Astrocyte (in vitro differentiated cells and primary cell): ENCODE measurements around the gene LHFPL3. TPM values are rescaled to one million over a fixed set of nuclear protein-coding genes. Genes with fewer than 3 reads are reported as not detected.

Source experiments
- DNase-seq: peaks from one replicate; pipeline ENCODE4 v3.0.0-alpha.2; 2010; ENCODE audit warnings: low read depth
- FAIRE-seq: peaks from 2 replicates; lab custom pipeline; 2011; peaks lifted over from hg19 to GRCh38; lab: Jason Lieb, UNC
- H2AFZ ChIP-seq: 2 replicates; pipeline ENCODE4 v1.6.0; 2012; ENCODE audit warnings: low read depth, low read length, inconsistent platforms
- H3K27ac ChIP-seq: 2 replicates; pipeline ENCODE4 v1.5.1; 2011; ENCODE audit warnings: low read depth, low read length, inconsistent platforms
- H3K27me3 ChIP-seq: 2 replicates; pipeline ENCODE4 v1.6.0; 2011; ENCODE audit warnings: low read length, inconsistent platforms; ENCODE audit not compliant: insufficient read depth
- H3K36me3 ChIP-seq: 2 replicates; pipeline ENCODE4 v1.5.1; 2011; ENCODE audit warnings: low read length, inconsistent platforms; ENCODE audit not compliant: insufficient read depth
- H3K4me1 ChIP-seq: 2 replicates; pipeline ENCODE4 v1.5.1; 2011; ENCODE audit warnings: low read length, inconsistent platforms; ENCODE audit not compliant: insufficient read depth
- H3K4me2 ChIP-seq: 2 replicates; pipeline ENCODE4 v1.6.0; 2012; ENCODE audit warnings: low read length, inconsistent platforms
- H3K4me3 ChIP-seq: 2 replicates; pipeline ENCODE4 v1.5.1; 2011; ENCODE audit warnings: low read depth, mild to moderate bottlenecking, low read length, inconsistent platforms; ENCODE audit not compliant: insufficient read depth
- H3K79me2 ChIP-seq: 2 replicates; pipeline ENCODE4 v1.6.0; 2012; ENCODE audit warnings: mild to moderate bottlenecking, low read length, inconsistent platforms; ENCODE audit not compliant: insufficient read depth
- H3K9ac ChIP-seq: 2 replicates; pipeline ENCODE4 v1.6.0; 2012; ENCODE audit warnings: mild to moderate bottlenecking, low read length, inconsistent platforms
- H3K9me3 ChIP-seq: 2 replicates; pipeline ENCODE4 v1.5.1; 2012; ENCODE audit warnings: low read depth, mild to moderate bottlenecking, low read length, inconsistent platforms; ENCODE audit not compliant: insufficient read depth
- H4K20me1 ChIP-seq: 2 replicates; pipeline ENCODE4 v1.6.0; 2012; ENCODE audit warnings: low read length, inconsistent platforms; ENCODE audit not compliant: insufficient read depth
- H3K27ac Mint-ChIP-seq: one replicate; pipeline ENCODE4 v1.8.0; 2021; ENCODE audit warnings: mild to moderate bottlenecking, mixed read lengths; ENCODE audit not compliant: unreplicated experiment
- H3K27me3 Mint-ChIP-seq: one replicate; pipeline ENCODE4 v1.8.0; 2021; ENCODE audit warnings: low read depth, mixed read lengths; ENCODE audit not compliant: unreplicated experiment
- H3K36me3 Mint-ChIP-seq: one replicate; pipeline ENCODE4 v1.8.0; 2021; ENCODE audit warnings: low read depth, mixed read lengths; ENCODE audit not compliant: unreplicated experiment
- H3K4me1 Mint-ChIP-seq: one replicate; pipeline ENCODE4 v1.8.0; 2021; ENCODE audit warnings: low read depth, mixed read lengths; ENCODE audit not compliant: unreplicated experiment
- H3K4me3 Mint-ChIP-seq: one replicate; pipeline ENCODE4 v1.8.0; 2021; ENCODE audit warnings: mild to moderate bottlenecking, moderate library complexity, mixed read lengths; ENCODE audit not compliant: unreplicated experiment
- H3K9me3 Mint-ChIP-seq: one replicate; pipeline ENCODE4 v1.8.0; 2021; ENCODE audit warnings: mild to moderate bottlenecking, mixed read lengths; ENCODE audit not compliant: unreplicated experiment
- CTCF ChIP-seq: IDR thresholded peaks from 2 replicates; pipeline ENCODE4 v1.5.1; 2011; ENCODE audit warnings: low read depth, mild to moderate bottlenecking, inconsistent platforms, low read length, moderate library complexity; ENCODE audit not compliant: insufficient read depth
- EZH2 ChIP-seq: IDR thresholded peaks from 2 replicates; pipeline ENCODE4 v1.6.1; 2012; ENCODE audit warnings: mild to moderate bottlenecking, low read length, inconsistent platforms; ENCODE audit not compliant: insufficient read depth
- total RNA-seq: library from RNA; stranded (reverse); gene quantifications from 2 replicates; pipeline ENCODE4 v1.2.1, GENCODE V29; 2021

The LHFPL3 gene
- total RNA-seq, 1 donor from 2014 or later: not detected

GRCh38 chr7:104535841-104536240 is 207.4 kb downstream of the LHFPL3 start:
- no peaks in the 10 kb centered on the region for H3K4me1 ChIP-seq
- no peaks in the 10 kb centered on the region for H3K9me3 ChIP-seq
- H4K20me1 ChIP-seq: no peaks in the 10 kb centered on the region
- H3K27ac ChIP-seq: no peak overlapping the region
- TF ChIP-seq CTCF (no peak), EZH2 (no peak)
- H3K27me3 Mint-ChIP-seq: peaks cover 14% of the 10 kb centered on the region
- H3K4me3 ChIP-seq: no peak overlapping the region
- no peak overlapping the region for H3K9ac ChIP-seq
- no peaks in the 10 kb centered on the region for H3K79me2 ChIP-seq
- no peak for FAIRE-seq
- no peaks in the 10 kb centered on the region for H3K36me3 ChIP-seq
- no peak overlapping the region for H2AFZ ChIP-seq
- no peak overlapping the region for H3K4me2 ChIP-seq
- no peaks in the 10 kb centered on the region for H3K36me3 Mint-ChIP-seq
- no peak for DNase-seq
- no peaks in the 10 kb centered on the region for H3K27me3 ChIP-seq
- no peak overlapping the region for H3K4me3 Mint-ChIP-seq
- no peaks in the 10 kb centered on the region for H3K9me3 Mint-ChIP-seq
- no peak overlapping the region for H3K27ac Mint-ChIP-seq
- H3K4me1 Mint-ChIP-seq: no peaks in the 10 kb centered on the region

DNA sequence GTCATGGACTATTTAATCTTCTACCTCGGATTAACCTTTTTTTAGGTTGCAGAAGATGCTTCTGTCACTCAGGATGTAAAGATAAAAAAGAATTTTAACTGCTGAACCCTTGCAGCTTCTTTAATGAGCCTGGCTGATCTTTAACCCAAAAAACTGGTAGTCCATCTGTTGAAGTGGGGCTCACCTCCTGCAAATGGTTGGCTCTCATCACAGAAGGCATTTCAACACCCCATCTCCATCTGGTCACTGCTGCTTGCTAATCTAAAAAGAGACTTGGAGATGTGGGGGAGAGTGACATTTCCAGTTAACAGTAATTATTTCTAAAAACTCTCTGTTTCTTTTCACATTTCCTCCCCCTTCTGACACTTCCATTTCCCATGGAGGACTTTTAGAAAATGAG is 208.6 kb downstream of the LHFPL3 start:
- H2AFZ ChIP-seq: no peak overlapping the region
- no peak for TF ChIP-seq CTCF
- TF ChIP-seq EZH2: no peak
- no peak overlapping the region for H3K27ac Mint-ChIP-seq
- H3K36me3 ChIP-seq: no peaks in the 10 kb centered on the region
- H4K20me1 ChIP-seq: no peaks in the 10 kb centered on the region
- H3K4me3 Mint-ChIP-seq: no peak overlapping the region
- no peak overlapping the region for H3K27ac ChIP-seq
- H3K9me3 Mint-ChIP-seq: no peaks in the 10 kb centered on the region
- no peaks in the 10 kb centered on the region for H3K4me1 ChIP-seq
- H3K9me3 ChIP-seq: no peaks in the 10 kb centered on the region
- H3K36me3 Mint-ChIP-seq: no peaks in the 10 kb centered on the region
- no peaks in the 10 kb centered on the region for H3K79me2 ChIP-seq
- H3K27me3 ChIP-seq: no peaks in the 10 kb centered on the region
- no peaks in the 10 kb centered on the region for H3K4me1 Mint-ChIP-seq
- DNase-seq: no peak
- no peak for FAIRE-seq
- H3K27me3 Mint-ChIP-seq: peaks cover 21% of the 10 kb centered on the region
- H3K4me2 ChIP-seq: no peak overlapping the region
- no peak overlapping the region for H3K4me3 ChIP-seq
- no peak overlapping the region for H3K9ac ChIP-seq

DNA sequence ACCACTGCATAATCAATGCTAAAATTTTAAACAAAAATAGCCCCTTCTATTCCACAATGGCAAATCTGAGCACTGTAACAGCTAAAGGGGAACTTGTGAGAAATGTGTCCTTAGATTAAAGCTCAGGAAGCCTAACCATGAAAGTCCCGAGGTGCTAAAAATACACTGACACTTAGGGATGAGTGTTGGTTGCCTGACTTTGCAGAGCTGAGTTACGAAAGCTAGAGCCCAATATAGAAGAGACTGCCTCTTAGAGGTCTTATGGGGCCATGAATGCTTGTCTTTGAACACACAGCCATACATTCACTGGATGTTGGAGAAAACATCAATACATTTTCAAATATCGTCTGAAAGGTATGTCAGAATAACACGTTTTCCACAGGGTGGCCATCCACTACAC is 209.7 kb downstream of the LHFPL3 start:
- H3K9ac ChIP-seq: no peak overlapping the region
- no peak for TF ChIP-seq EZH2
- TF ChIP-seq CTCF: no peak

More for the DNA sequence above, 209.7 kb downstream of the LHFPL3 start:
- no peak overlapping the region for H3K4me3 ChIP-seq
- no peaks in the 10 kb centered on the region for H3K4me1 ChIP-seq
- Mint-ChIP-seq H3K9me3 (no peaks in the 10 kb centered on the region), H3K4me3 (no peak overlapping the region), H3K4me1 (no peaks in the 10 kb centered on the region), H3K27me3 (peaks cover 23% of the 10 kb centered on the region), H3K36me3 (no peaks in the 10 kb centered on the region), H3K27ac (no peak overlapping the region)
- no peaks in the 10 kb centered on the region for H3K27me3 ChIP-seq
- no peaks in the 10 kb centered on the region for H4K20me1 ChIP-seq
- H3K9me3 ChIP-seq: no peaks in the 10 kb centered on the region
- H3K36me3 ChIP-seq: no peaks in the 10 kb centered on the region
- H3K27ac ChIP-seq: no peak overlapping the region
- no peak overlapping the region for H3K4me2 ChIP-seq
- FAIRE-seq (no peak), DNase-seq (no peak)
- H3K79me2 ChIP-seq: no peaks in the 10 kb centered on the region
- no peak overlapping the region for H2AFZ ChIP-seq
